NCI-H1105 treated with DMSO at 0.1 percent for 48 hours (cell line): ENCODE measurements around the gene GRAMD1A.

ENCODE experiments used
- DNase-seq: peaks from one replicate; lab custom pipeline; 2025; lab: John Stamatoyannopoulos, UW

GRAMD1A gene

GRCh38 chr19:35075202-35076025 lies 75.3 kb downstream of the GRAMD1A start:
- DNase-seq: no peak

- DNase-seq: no peak
Measured at GRCh38 chr19:35076026-35076370, 75.9 kb downstream of the GRAMD1A start.
